Mesothelial cell of epicardium (in vitro differentiated cells): Measurements from ENCODE around the gene SGK1. TPM values are rescaled to one million over a fixed set of nuclear protein-coding genes. Genes with fewer than 3 reads are reported as not detected.

Source experiments
- DNase-seq, 2 experiments: peaks; one replicate each; pipeline ENCODE4 v3.0.0; 2021; ENCODE audit warnings: low spot score in 2 of 2; ENCODE audit not compliant: unreplicated experiment in 2 of 2
- H3K27ac Mint-ChIP-seq: 2 replicates; pipeline ENCODE4 v1.8.0; 2021; ENCODE audit warnings: mixed read lengths
- H3K27me3 Mint-ChIP-seq: 2 replicates; pipeline ENCODE4 v1.8.0; 2021; ENCODE audit warnings: low read depth, mixed read lengths
- H3K36me3 Mint-ChIP-seq: 2 replicates; pipeline ENCODE4 v1.8.0; 2021; ENCODE audit warnings: mixed read lengths
- H3K4me1 Mint-ChIP-seq: 2 replicates; pipeline ENCODE4 v1.8.0; 2021; ENCODE audit warnings: mixed read lengths
- H3K4me3 Mint-ChIP-seq: 2 replicates; pipeline ENCODE4 v1.8.0; 2021; ENCODE audit warnings: mild to moderate bottlenecking, moderate library complexity, mixed read lengths
- H3K9me3 Mint-ChIP-seq: 2 replicates; pipeline ENCODE4 v1.8.0; 2021; ENCODE audit warnings: mixed read lengths
- total RNA-seq: library from RNA; stranded (reverse); gene quantifications from 3 replicates; pipeline ENCODE4 v1.2.1, GENCODE V29; 2021
- TF ChIP-seq, protein P1 (sequence below): fragments of 200-600 bp; sonication (generic); IDR thresholded peaks from one replicate; pipeline ENCODE4 v1.5.0; 2021; ENCODE audit warnings: antibody characterized with exemption; ENCODE audit not compliant: unreplicated experiment

The SGK1 gene
- total RNA-seq, 1 donor from 2014 or later, result 44.5 TPM

DNA sequence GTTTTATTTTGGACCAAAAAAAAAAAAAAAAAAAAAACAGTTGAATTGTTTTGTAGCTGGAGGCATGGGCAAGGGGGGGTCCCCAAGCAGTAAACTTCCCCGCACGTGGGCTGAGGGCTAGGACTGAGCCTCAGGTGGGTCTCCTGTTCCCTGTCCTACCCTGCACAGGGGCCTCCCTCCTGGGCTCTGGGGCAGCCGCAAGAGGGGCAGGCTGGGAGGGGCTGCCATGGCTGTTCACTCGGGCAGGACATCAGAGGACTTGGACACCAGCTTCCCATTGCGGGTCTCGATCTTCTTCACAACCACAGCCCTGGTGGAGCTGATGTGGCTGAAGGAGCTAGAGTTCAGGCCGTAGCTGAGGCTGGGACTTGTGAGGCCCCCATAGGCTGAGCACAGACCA is 21.1 kb downstream of the SGK1 start:
- Mint-ChIP-seq H3K27ac (no peak overlapping the region), H3K4me3 (no peak overlapping the region), H3K4me1 (peaks cover 46% of the 10 kb centered on the region), H3K36me3 (no peaks in the 10 kb centered on the region), H3K9me3 (no peaks in the 10 kb centered on the region), H3K27me3 (peaks cover 6% of the 10 kb centered on the region)
- no peak for DNase-seq
- TF ChIP-seq, protein P1, sequence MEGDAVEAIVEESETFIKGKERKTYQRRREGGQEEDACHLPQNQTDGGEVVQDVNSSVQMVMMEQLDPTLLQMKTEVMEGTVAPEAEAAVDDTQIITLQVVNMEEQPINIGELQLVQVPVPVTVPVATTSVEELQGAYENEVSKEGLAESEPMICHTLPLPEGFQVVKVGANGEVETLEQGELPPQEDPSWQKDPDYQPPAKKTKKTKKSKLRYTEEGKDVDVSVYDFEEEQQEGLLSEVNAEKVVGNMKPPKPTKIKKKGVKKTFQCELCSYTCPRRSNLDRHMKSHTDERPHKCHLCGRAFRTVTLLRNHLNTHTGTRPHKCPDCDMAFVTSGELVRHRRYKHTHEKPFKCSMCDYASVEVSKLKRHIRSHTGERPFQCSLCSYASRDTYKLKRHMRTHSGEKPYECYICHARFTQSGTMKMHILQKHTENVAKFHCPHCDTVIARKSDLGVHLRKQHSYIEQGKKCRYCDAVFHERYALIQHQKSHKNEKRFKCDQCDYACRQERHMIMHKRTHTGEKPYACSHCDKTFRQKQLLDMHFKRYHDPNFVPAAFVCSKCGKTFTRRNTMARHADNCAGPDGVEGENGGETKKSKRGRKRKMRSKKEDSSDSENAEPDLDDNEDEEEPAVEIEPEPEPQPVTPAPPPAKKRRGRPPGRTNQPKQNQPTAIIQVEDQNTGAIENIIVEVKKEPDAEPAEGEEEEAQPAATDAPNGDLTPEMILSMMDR, result no peak

DNA sequence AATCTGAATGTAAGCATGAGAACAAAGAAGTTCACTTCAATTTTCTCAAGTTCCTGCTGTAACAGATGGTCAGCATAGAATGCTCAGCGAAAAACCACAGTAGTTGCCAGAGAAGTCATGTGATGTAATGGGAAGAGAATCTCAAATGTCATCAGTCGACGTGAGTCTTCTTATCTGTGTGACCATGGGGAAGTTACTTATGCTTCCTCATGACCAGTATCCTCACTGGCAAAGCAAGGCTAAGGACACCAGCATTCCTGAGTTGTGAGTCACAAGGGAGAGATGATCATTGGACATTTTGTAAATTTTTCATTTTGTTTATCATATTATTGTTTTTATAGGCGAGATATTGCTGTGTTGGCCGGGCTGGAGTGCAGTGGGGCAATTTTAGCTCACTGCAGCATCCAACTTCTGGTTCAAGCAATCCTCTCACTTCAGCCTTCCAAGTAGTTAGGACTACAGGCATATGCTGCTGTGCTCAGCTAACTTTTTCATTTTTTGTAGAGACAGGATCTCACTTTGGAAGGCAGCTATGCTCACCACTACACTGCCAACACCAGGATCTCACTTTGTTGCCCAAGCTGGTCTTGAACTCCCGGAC is 21.9 kb downstream of the SGK1 start:
- no peak for DNase-seq
- Mint-ChIP-seq H3K36me3 (no peaks in the 10 kb centered on the region), H3K4me3 (no peak overlapping the region), H3K4me1 (peaks cover 51% of the 10 kb centered on the region), H3K27ac (peak overlapping the region; percentile 93), H3K27me3 (peaks cover 6% of the 10 kb centered on the region), H3K9me3 (no peaks in the 10 kb centered on the region)
- TF ChIP-seq, protein P1, result no peak

DNA sequence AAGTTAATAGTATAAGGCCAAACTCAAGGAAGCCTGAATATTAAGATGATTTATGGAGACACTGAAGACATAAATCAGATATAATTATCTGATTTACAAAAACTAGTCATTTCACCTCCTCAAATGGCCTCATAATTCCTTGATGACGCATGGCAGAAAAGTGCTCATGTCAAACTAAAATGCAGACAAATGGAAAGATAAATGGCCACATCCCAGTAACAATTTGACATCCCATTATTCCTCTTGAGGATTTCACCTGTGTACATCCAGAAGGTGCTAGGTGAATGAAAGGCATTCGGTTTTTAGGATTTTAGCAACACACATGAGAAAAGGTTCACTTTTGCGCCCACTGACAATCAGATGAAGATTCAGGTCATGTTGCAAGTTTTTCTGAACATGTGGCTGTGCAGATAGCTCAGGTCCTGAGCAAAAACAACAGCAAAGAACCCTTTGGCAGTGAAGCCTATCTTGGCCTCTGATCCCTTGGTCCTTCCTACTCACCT is 24.2 kb downstream of the SGK1 start:
- TF ChIP-seq, protein P1, result no peak
- no peak for DNase-seq
- peaks cover 46% of the 10 kb centered on the region for H3K4me1 Mint-ChIP-seq
- H3K27ac Mint-ChIP-seq, result peak overlapping the region; percentile 31
- H3K36me3 Mint-ChIP-seq, result peaks cover 2% of the 10 kb centered on the region
- H3K27me3 Mint-ChIP-seq, result peaks cover 3% of the 10 kb centered on the region
- peaks cover 4% of the 10 kb centered on the region for H3K9me3 Mint-ChIP-seq
- no peak overlapping the region for H3K4me3 Mint-ChIP-seq

DNA sequence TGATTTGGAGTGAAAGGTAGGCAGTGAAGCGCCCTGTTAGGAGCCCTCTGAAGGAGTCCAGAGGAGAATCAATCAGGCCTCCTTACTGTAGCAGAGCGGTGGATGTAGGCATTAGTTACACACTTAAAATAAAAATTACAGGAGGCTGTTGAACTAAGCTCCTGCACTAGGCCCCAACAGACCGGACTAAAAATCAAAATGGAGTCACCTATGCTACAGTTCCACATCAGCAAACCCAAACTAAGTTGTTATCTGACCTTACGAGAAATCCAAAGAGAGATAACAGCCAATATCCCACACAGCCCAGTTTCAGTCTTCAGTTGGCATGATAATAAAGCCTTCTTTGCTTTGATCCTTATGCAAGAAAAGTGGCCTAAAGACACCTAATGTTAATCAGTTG is 26.8 kb downstream of the SGK1 start:
- no peak overlapping the region for H3K4me3 Mint-ChIP-seq
- H3K27ac Mint-ChIP-seq, result no peak overlapping the region
- H3K36me3 Mint-ChIP-seq, result peaks cover 2% of the 10 kb centered on the region
- TF ChIP-seq, protein P1, result no peak
- no peaks in the 10 kb centered on the region for H3K27me3 Mint-ChIP-seq
- H3K9me3 Mint-ChIP-seq, result peaks cover 4% of the 10 kb centered on the region
- no peak for DNase-seq
- peaks cover 54% of the 10 kb centered on the region for H3K4me1 Mint-ChIP-seq

DNA sequence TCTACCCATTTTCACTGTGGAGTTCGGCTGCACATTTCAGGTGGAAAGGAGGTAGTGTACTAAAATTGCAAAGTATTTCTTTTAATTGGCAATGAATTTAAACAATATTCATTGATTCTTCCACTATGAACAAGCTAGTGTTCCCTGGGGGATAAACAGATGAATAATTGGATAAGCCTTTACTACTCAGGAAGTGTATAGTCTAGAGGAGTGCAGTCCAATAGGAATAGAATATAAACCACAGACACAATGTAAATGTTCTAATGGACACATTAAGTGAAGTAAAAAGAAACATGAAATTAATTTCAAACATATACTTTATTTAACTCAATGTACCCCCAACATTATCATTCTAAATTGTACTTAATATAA is 28.7 kb downstream of the SGK1 start:
- Mint-ChIP-seq H3K36me3 (peaks cover 4% of the 10 kb centered on the region), H3K27me3 (no peaks in the 10 kb centered on the region), H3K9me3 (peaks cover 4% of the 10 kb centered on the region), H3K4me3 (no peak overlapping the region), H3K4me1 (peaks cover 41% of the 10 kb centered on the region), H3K27ac (peak overlapping the region; percentile 65)
- no peak for DNase-seq
- TF ChIP-seq, protein P1, result no peak
